Loucy (cell line): ENCODE measurements around the gene GALNT18.

Experiments used
- EZH2phosphoT487 ChIP-seq: fragments of 200-600 bp; IDR thresholded peaks from 2 replicates; pipeline ENCODE4 v1.6.1; 2018; ENCODE audit warnings: antibody characterized with exemption, mild to moderate bottlenecking, moderate library complexity, borderline replicate concordance
- TF ChIP-seq, protein P1 (sequence below): fragments of 200-600 bp; sonication (generic); conservative IDR thresholded peaks from 2 replicates; pipeline ENCODE4 v1.5.1; 2014; ENCODE audit warnings: mild to moderate bottlenecking, antibody characterized with exemption, low read length

DNA sequence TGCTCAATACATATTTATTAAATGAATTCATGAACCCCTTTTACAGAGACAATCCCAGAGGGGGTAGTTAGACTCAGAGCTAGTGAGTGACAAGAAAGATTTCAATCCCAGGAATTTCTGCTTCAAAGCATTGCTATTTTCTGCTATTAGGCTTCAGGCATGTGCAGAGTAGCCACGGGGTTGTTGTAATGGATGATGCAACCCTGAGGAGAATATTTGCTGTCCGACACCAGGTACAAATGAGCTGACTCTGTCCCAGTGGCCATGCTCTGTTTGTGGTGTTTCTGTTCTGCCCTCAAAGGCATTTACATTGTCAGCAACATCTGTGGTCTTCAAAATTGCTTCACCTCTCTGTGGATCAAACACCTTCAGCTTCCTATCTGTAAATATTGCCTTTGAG, 371.3 kb downstream of the GALNT18 start:
- TF ChIP-seq, protein P1, sequence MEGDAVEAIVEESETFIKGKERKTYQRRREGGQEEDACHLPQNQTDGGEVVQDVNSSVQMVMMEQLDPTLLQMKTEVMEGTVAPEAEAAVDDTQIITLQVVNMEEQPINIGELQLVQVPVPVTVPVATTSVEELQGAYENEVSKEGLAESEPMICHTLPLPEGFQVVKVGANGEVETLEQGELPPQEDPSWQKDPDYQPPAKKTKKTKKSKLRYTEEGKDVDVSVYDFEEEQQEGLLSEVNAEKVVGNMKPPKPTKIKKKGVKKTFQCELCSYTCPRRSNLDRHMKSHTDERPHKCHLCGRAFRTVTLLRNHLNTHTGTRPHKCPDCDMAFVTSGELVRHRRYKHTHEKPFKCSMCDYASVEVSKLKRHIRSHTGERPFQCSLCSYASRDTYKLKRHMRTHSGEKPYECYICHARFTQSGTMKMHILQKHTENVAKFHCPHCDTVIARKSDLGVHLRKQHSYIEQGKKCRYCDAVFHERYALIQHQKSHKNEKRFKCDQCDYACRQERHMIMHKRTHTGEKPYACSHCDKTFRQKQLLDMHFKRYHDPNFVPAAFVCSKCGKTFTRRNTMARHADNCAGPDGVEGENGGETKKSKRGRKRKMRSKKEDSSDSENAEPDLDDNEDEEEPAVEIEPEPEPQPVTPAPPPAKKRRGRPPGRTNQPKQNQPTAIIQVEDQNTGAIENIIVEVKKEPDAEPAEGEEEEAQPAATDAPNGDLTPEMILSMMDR: no peak
- TF ChIP-seq EZH2phosphoT487: no peak
